NCI-H187 (cell line): ENCODE data around the gene AHNAK2.
"Not testable (repeated sequence)": the region's sequence is repeated elsewhere in the genome, so short reads cannot be mapped to it uniquely, and the experiment has no call there.

Source experiments
- DNase-seq, 2 experiments: peaks; one replicate each; lab custom pipeline; 2025; lab: John Stamatoyannopoulos, UW

AHNAK2 gene

GRCh38 chr14:104953896-104954656 lies 24.1 kb downstream of the AHNAK2 start:
- DNase-seq: no peak

GRCh38 chr14:104953097-104953496 lies 25.1 kb downstream of the AHNAK2 start:
- DNase-seq: no peak

GRCh38 chr14:104951863-104952657 lies 26.1 kb downstream of the AHNAK2 start:
- DNase-seq: not testable (repeated sequence)

- DNase-seq: not testable (repeated sequence)
Measured at GRCh38 chr14:104950701-104951100, 27.5 kb downstream of the AHNAK2 start.

GRCh38 chr14:104950021-104950420 lies 28.2 kb downstream of the AHNAK2 start:
- DNase-seq: no peak

- not testable (repeated sequence) for DNase-seq
Measured at GRCh38 chr14:104949406-104949955, 28.7 kb downstream of the AHNAK2 start.

- no peak for DNase-seq
Measured at GRCh38 chr14:104948736-104949031, 29.5 kb downstream of the AHNAK2 start.

- DNase-seq: not testable (repeated sequence)
Measured at GRCh38 chr14:104947881-104948735, 30.1 kb downstream of the AHNAK2 start.

- not testable (repeated sequence) for DNase-seq
Measured at GRCh38 chr14:104947201-104947600, 31.0 kb downstream of the AHNAK2 start.

- not testable (repeated sequence) for DNase-seq
Measured at GRCh38 chr14:104945986-104946965, 31.9 kb downstream of the AHNAK2 start.

GRCh38 chr14:104945266-104945665 lies 32.9 kb downstream of the AHNAK2 start:
- DNase-seq: not testable (repeated sequence)

GRCh38 chr14:104944436-104945205 lies 33.6 kb downstream of the AHNAK2 start:
- not testable (repeated sequence) for DNase-seq

GRCh38 chr14:104944016-104944308 lies 34.2 kb downstream of the AHNAK2 start:
- DNase-seq: not testable (repeated sequence)

GRCh38 chr14:104943216-104944015 lies 34.8 kb downstream of the AHNAK2 start:
- DNase-seq: not testable (repeated sequence)

GRCh38 chr14:104942586-104942985 lies 35.6 kb downstream of the AHNAK2 start:
- DNase-seq: no peak

GRCh38 chr14:104941508-104942365 lies 36.4 kb downstream of the AHNAK2 start:
- no peak for DNase-seq

GRCh38 chr14:104940526-104941150 lies 37.5 kb downstream of the AHNAK2 start:
- no peak for DNase-seq
